ENCODE data around the gene CCDC97.

The CCDC97 gene

GRCh38 chr19:41364524-41365391 is 54.8 kb downstream of the CCDC97 start:
- Histone ChIP-seq H3K4me3 (ENCODE audit: low read depth, low read length) (peak overlapping the region; percentile 72), H3K9me3 (ENCODE audit: control insufficient read depth, insufficient read depth, low read depth, low read length) (no peaks in the 10 kb centered on the region), H3K27ac (ENCODE audit: extremely low read depth, low read depth, low read length) (peak overlapping the region; percentile 74), H3K4me1 (ENCODE audit: control insufficient read depth, insufficient read depth, low read length) (0 out of 2 replicates have a peak, but pooled peaks cover 5% of the 10 kb centered on the region), H3K36me3 (ENCODE audit: control insufficient read depth in 2 of 2, insufficient read depth in 1 of 2, low read length in 2 of 2) (no peaks in the 10 kb centered on the region; a peak in 1 of 3 replicates)
- TF ChIP-seq ZNF610 (tag by site-specific recombination; IDR thresholded peaks at IDR 0.05; ENCODE audit: borderline replicate concordance) = 0 out of 2 replicates have a peak, but pooled peaks have one; percentile 5
- no peak for TF ChIP-seq AEBP2 (tag by site-specific recombination; IDR thresholded peaks at IDR 0.05; ENCODE audit: borderline replicate concordance)
- 0 out of 2 replicates have a peak, but pooled peaks have one; percentile 7 for TF ChIP-seq ZNF394 (tag by site-specific recombination; IDR thresholded peaks at IDR 0.05; ENCODE audit: borderline replicate concordance)
- TF ChIP-seq ZBTB11 (tag by site-specific recombination; conservative IDR thresholded peaks at IDR 0.05; ENCODE audit: low read depth) = peak; percentile 41
- no peak for TF ChIP-seq SALL2 (tag by site-specific recombination; IDR thresholded peaks at IDR 0.05; ENCODE audit: borderline replicate concordance)
- TF ChIP-seq ZNF324 (tag by site-specific recombination; IDR thresholded peaks at IDR 0.05) = 0 out of 2 replicates have a peak, but pooled peaks have one; percentile 18
- no peak for TF ChIP-seq ZNF777 (tag by site-specific recombination; IDR thresholded peaks at IDR 0.05; ENCODE audit: borderline replicate concordance)
- no peak for TF ChIP-seq BCL11A (tag by site-specific recombination; IDR thresholded peaks at IDR 0.05; ENCODE audit: low read depth)
- 0 out of 2 replicates have a peak, but pooled peaks have one; percentile 37 for TF ChIP-seq ZNF513 (tag by site-specific recombination; IDR thresholded peaks at IDR 0.05)
- TF ChIP-seq SP2 (tag by site-specific recombination; IDR thresholded peaks at IDR 0.05) = peak; percentile 63
- TF ChIP-seq ZNF501 (tag by site-specific recombination; IDR thresholded peaks at IDR 0.05) = 0 out of 2 replicates have a peak, but pooled peaks have one; percentile 15
- 0 out of 2 replicates have a peak, but pooled peaks have one; percentile 22 for TF ChIP-seq ZBTB6 (tag by site-specific recombination; IDR thresholded peaks at IDR 0.05)
- no peak for TF ChIP-seq ZNF449 (tag by site-specific recombination; IDR thresholded peaks at IDR 0.05)
- TF ChIP-seq ZBTB48 (tag by site-specific recombination; IDR thresholded peaks at IDR 0.05) = peak; percentile 40
- TF ChIP-seq ZNF362 (tag by site-specific recombination; IDR thresholded peaks at IDR 0.05) = peak; percentile 30; the same call in 1 of the 2 replicates
- 0 out of 2 replicates have a peak, but pooled peaks have one; percentile 8 for TF ChIP-seq ZFP69B (tag by site-specific recombination; IDR thresholded peaks at IDR 0.05)
- TF ChIP-seq ZNF792 (tag by site-specific recombination; IDR thresholded peaks at IDR 0.05) = no peak
- no peak for TF ChIP-seq ZFHX2 (tag by site-specific recombination; conservative IDR thresholded peaks at IDR 0.05)
- ChIA-PET POLR2A (interaction anchor here (0.5 to 4.7 kb wide), 19 partner anchors 8 to 893 kb away, joined by 3 to 73 read pairs (median 8); partner anchors contain the start of genes DMAC2, ERICH4, HNRNPUL1 and RAB4B), CTCF (interaction anchor here (0.5 to 5.3 kb wide), 12 partner anchors 11 to 816 kb away, joined by 3 to 64 read pairs (median 4); partner anchors contain the start of genes TGFB1 and TMEM91)
